SK-N-SH treated with all-trans-retinoic acid at 6 μM for 48 hours (cell line): ENCODE data around the gene AKTIP.

ENCODE experiments used
- ATAC-seq: fragments of 200-7000 bp; cut with Tn5 transposase; 3 replicates; pipeline ENCODE4 v1.9.1; 2020; ENCODE audit warnings: mild to moderate bottlenecking, moderate library complexity
- BACH2 ChIP-seq: fragments of 250-450 bp; sonication (Bioruptor Pico); IDR thresholded peaks from 2 replicates; pipeline ENCODE4 v1.9.0; 2021; ENCODE audit warnings: mild to moderate bottlenecking, borderline replicate concordance
- CSDC2 ChIP-seq: fragments of 250-450 bp; sonication (Bioruptor Pico); IDR thresholded peaks from 2 replicates; pipeline ENCODE4 v1.5.0; 2020; ENCODE audit warnings: mild to moderate bottlenecking, moderate library complexity
- CSRNP3 ChIP-seq: fragments of 250-450 bp; sonication (Bioruptor Pico); IDR thresholded peaks from 2 replicates; pipeline ENCODE4 v1.5.1; 2021; ENCODE audit warnings: mild to moderate bottlenecking, moderate library complexity
- GLIS3 ChIP-seq: fragments of 250-450 bp; sonication (Bioruptor Pico); IDR thresholded peaks from 2 replicates; pipeline ENCODE4 v1.5.0; 2020; ENCODE audit warnings: mild to moderate bottlenecking, moderate library complexity
- ISL1 ChIP-seq: fragments of 250-450 bp; sonication (Bioruptor Pico); IDR thresholded peaks from 2 replicates; pipeline ENCODE4 v2.1.2; 2022; ENCODE audit warnings: mild to moderate bottlenecking, moderate library complexity
- OSR1 ChIP-seq: fragments of 250-450 bp; sonication (Bioruptor Pico); IDR thresholded peaks from 2 replicates; pipeline ENCODE4 v1.8.0; 2022; ENCODE audit warnings: moderate library complexity, mild to moderate bottlenecking, inconsistent platforms
- PPARA ChIP-seq: fragments of 250-450 bp; sonication (Bioruptor Pico); IDR thresholded peaks from 2 replicates; pipeline ENCODE4 v1.5.0; 2020; ENCODE audit warnings: mild to moderate bottlenecking, borderline replicate concordance
- SNAI2 ChIP-seq: fragments of 250-450 bp; sonication (Bioruptor Pico); IDR thresholded peaks from 2 replicates; pipeline ENCODE4 v1.5.0; 2020; ENCODE audit warnings: mild to moderate bottlenecking, moderate library complexity
- TOX ChIP-seq: fragments of 250-450 bp; sonication (Bioruptor Pico); IDR thresholded peaks from 2 replicates; pipeline ENCODE4 v1.8.0; 2021; ENCODE audit warnings: mild to moderate bottlenecking, moderate library complexity, borderline replicate concordance
- ZC3H10 ChIP-seq: fragments of 250-450 bp; sonication (Bioruptor Pico); IDR thresholded peaks from 2 replicates; pipeline ENCODE4 v1.5.1; 2021; ENCODE audit warnings: mild to moderate bottlenecking, moderate library complexity
- ZFP30 ChIP-seq: fragments of 450-650 bp; formaldehyde crosslinking; IDR thresholded peaks from 2 replicates; pipeline ENCODE4 v1.5.0; 2022; ENCODE audit warnings: mild to moderate bottlenecking, moderate library complexity
- ZNF8 ChIP-seq: fragments of 450-650 bp; formaldehyde crosslinking; IDR thresholded peaks from 2 replicates; pipeline ENCODE4 v1.5.0; 2020; ENCODE audit warnings: mild to moderate bottlenecking, moderate library complexity
- TF ChIP-seq, protein P1 (sequence below): fragments of 250-450 bp; sonication (Bioruptor Pico); IDR thresholded peaks from 2 replicates; pipeline ENCODE4 v1.5.1; 2020; ENCODE audit warnings: low read depth, mild to moderate bottlenecking, moderate library complexity

Gene AKTIP

GRCh38 chr16:53449816-53450517, 53.0 kb downstream of the AKTIP start (continued):
- TF ChIP-seq CSDC2, result no peak
- TF ChIP-seq PPARA, result no peak

GRCh38 chr16:53446090-53446489, 56.9 kb downstream of the AKTIP start:
- TF ChIP-seq ISL1 (no peak), OSR1 (CRISPR knock-in tag) (no peak), CSDC2 (no peak)

DNA sequence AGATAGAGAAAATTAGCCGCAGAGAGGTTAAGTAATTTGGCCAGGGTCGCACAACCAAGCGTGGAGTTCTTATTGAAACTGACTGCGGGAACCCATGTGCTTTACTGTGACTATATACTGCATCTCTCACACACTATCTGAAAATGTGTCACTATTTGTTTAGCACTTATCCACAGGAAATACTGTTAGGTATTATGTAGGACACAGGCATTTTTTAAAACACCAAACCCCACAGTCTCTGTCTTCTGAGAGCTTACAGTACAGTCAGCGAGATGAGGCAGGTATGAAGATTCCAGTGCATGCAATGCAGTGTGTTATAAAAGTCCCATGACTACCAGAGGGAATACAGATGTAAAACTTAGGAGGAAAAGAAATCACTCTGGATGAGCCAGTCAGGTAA, 57.5 kb downstream of the AKTIP start:
- ATAC-seq, result no peak
- TF ChIP-seq TOX (CRISPR knock-in tag), result no peak
- TF ChIP-seq ZFP30 (CRISPR knock-in tag), result no peak
- TF ChIP-seq CSRNP3 (CRISPR knock-in tag), result no peak
- TF ChIP-seq ZC3H10 (CRISPR knock-in tag), result no peak
- TF ChIP-seq SNAI2 (CRISPR knock-in tag), result no peak
- TF ChIP-seq, protein P1, sequence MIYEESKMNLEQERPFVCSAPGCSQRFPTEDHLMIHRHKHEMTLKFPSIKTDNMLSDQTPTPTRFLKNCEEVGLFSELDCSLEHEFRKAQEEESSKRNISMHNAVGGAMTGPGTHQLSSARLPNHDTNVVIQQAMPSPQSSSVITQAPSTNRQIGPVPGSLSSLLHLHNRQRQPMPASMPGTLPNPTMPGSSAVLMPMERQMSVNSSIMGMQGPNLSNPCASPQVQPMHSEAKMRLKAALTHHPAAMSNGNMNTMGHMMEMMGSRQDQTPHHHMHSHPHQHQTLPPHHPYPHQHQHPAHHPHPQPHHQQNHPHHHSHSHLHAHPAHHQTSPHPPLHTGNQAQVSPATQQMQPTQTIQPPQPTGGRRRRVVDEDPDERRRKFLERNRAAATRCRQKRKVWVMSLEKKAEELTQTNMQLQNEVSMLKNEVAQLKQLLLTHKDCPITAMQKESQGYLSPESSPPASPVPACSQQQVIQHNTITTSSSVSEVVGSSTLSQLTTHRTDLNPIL (CRISPR knock-in tag), result no peak
- no peak for TF ChIP-seq GLIS3 (CRISPR knock-in tag)
- TF ChIP-seq BACH2 (CRISPR knock-in tag), result no peak
- no peak for TF ChIP-seq ZNF8 (CRISPR knock-in tag)

More at GRCh38 chr16:53446090-53446489, 56.9 kb downstream of the AKTIP start:
- no peak for ATAC-seq
